TTC549 (cell line): ENCODE measurements around the gene HSFX3.
"Not testable (repeated sequence)": the region's sequence is repeated elsewhere in the genome, so short reads cannot be mapped to it uniquely, and the experiment has no call there.

Experiments used
- FAIRE-seq: peaks from 2 replicates; lab custom pipeline; 2012; peaks lifted over from hg19 to GRCh38; lab: Jason Lieb, UNC

Gene HSFX3

DNA sequence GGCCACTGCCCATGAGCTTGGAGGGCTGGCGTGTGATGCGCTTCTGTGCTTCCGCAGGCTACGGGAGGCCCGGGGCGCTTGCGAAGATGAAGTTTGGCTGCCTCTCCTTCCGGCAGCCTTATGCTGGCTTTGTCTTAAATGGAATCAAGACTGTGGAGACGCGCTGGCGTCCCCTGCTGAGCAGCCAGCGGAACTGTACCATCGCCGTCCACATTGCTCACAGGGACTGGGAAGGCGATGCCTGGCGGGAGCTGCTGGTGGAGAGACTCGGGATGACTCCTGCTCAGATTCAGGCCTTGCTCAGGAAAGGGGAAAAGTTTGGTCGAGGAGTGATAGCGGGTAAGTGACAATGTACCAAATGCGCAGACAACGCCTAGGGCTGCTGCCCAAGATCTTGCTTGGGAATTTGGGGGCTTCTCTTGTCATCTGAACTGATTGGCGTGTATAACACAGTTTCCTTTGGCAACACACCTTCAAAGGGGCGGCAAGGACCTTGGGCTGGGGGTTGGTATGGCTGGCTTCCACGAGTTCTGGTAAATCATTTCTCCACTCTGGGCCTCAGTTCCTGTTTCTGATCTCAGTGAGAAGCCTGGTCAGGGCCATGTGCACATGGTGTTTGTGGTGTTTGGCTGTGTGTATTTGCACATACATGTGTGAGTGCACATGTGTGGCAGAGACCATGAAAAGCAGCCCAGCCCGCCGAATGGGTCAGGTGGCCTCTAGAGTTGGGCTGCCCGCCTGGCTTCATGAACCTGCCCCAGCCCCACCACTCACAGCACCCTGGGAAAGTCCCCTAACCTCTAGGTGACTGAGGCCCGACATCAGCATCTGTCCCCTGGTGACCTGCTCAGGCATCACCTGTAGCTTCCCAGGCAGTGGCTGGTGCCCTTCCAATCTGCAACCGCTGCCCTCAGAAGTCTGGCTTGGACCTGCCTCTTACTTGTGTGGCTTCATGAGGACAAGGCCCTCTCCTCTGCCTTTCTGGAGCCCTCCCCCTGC is 3.9 kb downstream of the HSFX3 start:
- FAIRE-seq = not testable (repeated sequence)

DNA sequence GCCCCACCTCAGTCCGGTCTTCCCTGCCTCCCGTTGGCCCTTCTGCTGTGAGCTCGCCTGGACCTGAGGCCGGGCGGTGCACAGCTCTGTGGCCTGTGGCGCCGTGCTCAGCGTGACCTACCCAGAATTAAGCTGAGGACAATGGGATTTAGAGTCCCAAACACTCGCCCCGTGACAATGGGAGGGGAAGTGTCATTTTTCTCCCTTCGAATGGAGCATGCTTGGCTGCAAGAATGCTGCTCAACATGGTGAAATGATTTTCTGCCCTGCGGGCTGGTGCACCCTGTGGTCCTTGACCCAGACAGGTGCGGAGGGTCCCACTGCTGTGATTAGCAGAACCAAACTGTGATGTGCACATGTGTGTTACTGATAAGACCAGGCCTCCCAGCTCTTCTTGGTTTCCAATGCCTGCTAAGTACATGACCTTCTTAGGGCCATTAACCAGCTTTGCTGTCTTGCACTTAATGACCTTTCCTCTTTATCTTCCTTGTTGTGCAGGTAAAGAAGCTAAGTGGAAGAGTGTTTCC is 8.1 kb downstream of the HSFX3 start:
- no peak for FAIRE-seq

DNA sequence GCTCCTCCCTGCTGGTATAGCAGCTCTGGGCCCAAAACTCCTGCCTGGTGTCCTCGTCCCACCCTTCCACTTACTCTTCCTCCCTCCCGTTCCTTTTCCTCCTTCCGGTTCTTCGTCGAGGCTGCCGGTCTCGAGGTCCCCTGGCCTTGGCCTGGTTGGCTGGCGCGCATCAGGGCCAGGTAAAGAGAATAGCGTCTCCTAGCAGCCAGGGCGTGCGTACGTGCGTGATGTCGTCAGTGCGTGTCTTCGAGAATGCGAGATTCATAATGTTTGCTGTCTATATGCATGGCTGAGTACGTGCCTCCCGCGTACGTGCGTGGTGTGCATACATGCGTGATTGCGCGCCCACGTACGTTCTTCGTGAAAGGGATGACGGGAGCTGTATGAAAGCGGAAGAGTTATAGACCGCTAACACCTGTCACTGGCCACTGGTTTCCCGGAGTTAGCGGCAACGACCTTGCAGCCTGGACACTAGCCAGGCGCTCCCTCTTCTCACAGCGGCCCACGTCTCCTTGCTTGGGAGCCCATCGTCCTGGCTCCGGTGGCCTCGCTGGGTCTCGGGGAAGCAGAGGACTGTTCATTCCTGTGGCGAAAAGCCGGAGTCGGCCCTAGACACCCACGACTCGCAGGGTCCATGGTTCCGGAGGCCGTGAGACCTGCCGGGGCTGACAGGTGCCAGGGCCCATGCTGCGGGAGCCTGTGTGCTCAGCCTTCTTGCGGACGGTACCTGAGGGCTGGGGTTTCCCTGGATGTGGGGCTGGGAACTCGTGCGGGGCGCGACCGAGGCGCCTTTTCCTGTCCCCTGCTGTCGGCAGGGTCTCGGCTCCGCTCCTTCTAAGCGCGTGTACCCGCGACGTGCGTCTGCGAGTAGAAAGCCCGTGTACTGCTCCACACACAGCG is 8.9 kb downstream of the HSFX3 start, which contains the start of gene EOLA1:
EOLA1 (plus strand) TSS at position 392 of the 900 bp plus-strand sequence. CDS start 4,619 bp downstream, outside the sequence.
- FAIRE-seq = no peak

DNA sequence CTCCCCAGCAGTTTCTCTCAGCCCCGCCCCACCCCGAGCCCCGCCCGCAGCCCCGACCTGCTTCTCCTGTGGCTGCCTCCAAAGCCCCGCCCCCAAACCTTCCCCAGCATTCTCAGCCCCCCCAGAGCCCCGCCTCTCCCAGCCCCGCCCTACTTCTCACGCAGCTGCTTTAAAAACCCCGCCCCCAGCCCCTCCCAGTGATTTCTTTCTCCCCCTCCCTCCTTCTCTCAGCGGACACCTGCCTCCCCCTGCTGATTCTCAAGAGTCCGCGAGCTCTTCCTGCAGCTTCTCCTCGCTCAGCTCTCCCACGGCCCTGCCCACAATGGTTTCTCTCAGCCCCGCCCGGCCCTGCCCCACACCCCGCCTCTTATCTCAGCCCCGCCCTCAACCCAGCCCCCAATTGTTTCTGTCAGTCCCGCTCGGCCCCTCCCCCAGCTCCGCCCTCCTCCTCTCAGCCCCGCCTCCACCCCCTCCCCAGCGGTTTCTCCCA is 9.5 kb downstream of the HSFX3 start:
- FAIRE-seq = no peak

DNA sequence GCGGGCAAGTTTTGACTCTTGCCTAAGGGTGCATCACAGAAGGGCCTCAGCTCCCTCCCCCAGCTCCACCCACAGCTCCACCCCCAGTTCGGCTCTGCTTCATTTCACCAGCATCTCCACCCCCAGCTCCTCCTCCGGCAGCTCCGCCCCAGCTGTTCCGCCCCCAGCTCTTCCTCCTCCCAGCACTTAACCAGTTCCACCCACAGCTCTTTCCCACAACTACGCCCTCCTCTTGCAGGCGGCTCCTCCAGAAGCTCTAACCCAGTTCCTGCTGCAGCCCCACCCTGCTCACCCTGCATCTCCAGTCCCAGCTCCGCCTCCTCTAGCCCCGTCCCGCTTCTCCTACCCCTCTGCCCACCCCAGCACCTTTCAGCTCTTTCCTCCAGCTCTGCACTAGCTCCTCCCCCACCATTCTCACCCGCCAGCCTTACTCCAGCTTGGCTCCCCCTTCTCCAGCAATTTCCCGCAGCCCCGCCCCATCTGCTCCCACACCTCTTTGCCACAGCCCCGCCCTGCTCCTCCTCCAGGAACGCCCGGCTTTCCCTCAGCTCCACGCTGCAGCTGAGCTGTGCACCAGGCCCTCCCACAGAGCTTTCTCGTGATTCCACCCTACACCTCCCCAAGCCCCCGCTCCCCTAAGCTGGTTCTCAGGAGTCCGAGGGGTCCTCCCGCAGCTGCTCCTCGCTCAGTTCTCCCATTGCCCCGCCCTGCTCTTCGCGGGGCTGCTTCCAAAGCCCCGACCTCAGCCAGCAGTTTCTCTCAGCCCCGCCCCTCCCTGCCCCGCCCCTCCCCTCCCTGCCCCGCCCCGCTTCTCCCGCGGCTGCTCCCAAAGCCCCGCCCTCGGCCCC is 10.2 kb downstream of the HSFX3 start:
- no peak for FAIRE-seq

DNA sequence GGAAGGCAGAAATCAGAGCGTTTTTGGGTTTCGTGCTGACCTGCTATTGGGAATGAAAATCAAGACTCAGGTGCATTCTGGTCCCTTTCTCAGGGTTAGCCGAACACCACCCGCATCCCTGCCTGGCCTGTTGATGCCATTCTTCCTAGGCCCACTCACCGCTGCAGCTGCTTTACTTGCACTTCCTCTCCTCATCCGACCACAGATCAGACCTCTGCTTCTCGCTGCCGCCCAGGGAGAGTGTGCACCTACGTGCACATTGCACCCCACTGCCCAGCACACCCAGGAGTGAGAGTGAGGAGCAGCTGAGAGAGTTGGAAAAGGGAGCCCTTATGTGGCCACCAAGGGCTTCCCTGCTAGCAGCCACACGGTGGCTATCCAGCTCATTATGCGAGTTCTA is 12.2 kb downstream of the HSFX3 start:
- FAIRE-seq = not testable (repeated sequence)

DNA sequence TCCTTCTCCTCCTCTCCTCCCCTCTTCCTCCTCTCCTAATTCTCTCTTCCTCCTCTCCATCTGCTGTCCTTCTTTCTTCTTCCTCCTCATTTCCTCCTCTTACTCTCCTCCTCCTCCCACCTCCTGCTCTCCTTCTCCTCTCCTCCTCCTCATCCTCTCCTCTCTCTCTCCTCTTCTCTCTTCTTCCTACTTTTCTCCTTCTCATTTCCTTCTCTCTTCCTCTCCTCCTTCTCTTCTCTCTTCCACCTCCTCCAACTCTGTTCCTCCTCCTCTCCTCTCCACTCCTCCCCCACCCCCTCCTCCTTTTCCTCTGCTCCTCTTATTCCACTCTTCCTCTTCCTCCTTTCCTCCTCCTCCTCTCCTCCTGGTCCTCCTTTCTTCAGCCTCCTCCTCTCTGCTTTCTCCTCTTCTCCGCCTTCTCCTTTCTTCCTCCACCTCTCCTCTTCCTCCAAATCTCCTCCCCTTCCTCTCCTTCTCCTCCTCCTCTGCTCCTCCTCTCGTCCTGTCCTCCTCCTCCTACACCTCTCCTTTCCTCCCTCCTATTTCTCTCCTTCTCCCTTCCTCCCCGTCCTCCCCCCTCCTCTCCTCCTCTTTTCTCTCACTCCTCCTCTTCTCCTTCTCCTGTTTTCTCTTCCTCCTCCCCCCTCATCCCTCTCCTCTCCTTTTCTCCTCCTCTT is 14.7 kb downstream of the HSFX3 start:
- FAIRE-seq = not testable (repeated sequence)

DNA sequence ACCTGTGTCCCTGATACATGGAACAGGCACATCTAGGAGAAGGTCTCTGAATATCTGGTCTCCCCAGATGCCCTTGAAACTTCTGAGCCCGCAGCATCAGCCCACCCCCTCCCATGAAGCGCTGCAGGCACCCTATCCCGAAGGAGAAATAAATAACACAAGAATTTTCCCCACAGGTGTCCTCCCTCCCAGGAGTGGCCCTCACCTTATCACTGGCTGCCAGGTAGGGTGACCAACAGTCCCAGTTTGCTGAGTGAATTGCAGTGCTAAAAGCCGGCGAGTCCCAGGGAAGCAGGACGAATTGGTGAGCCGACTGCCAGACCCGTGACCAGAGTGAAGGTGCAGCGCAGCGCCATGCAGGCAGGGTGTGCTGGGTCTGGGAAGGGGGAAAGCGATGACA is 15.7 kb downstream of the HSFX3 start:
- FAIRE-seq = not testable (repeated sequence)

DNA sequence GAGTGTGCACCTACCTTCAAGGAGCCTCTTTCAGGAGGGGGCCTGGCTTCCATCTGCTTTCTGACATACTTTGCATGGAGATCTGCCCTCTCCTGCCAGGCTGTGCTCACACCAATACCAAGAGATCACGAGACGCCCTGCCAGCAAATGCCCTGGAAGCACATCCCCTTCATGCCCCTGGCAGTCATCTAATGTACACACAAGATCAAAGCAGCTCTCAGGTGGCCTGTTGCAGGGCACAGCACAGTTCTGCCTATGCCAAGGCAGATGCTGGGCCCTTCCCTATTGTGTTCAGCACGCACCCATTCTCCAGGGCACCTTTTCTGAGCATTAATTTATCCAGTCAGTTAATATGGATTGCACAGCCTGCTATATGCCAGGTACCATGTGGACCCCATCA is 16.9 kb downstream of the HSFX3 start:
- FAIRE-seq = not testable (repeated sequence)

DNA sequence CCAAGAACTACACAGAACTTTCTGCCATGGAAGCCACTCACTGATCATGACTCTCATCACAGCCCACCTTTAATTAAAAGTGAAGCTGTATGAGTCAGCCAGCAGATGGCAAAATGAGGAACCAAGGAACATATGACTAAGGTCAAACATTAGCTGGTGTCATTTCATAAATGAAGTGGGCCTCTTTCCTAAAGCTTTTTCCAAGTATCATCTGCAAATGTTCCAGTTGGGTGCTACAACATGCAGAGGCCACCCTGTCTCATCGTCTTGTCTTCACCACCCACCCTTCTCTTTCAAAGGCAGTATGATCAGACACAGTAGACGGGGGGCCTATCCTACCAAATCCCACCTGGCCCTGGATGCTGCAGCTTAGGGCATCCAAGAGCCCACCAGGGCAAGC is 18.1 kb downstream of the HSFX3 start:
- no peak for FAIRE-seq

DNA sequence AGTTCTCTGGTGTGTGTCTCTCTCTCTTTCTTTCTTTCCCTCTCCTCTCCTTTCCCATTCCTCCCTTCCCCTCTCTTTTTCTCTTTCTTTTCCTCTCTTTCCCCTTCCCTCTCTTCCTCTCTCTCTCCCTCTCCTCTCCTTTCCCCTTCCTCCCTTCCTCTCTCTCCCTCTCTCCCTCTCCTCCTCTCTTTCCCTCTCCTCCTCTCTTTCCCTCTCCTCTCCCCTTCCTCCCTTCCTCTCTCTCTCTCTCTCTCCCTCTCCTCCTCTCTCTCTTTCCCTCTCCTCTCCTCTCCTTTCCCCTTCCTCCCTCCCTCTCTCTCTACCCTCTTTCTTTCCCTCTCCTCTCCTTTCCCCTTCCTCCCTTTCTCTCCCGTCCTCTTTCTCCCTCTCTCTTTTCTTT is 21.3 kb downstream of the HSFX3 start:
- FAIRE-seq = no peak

DNA sequence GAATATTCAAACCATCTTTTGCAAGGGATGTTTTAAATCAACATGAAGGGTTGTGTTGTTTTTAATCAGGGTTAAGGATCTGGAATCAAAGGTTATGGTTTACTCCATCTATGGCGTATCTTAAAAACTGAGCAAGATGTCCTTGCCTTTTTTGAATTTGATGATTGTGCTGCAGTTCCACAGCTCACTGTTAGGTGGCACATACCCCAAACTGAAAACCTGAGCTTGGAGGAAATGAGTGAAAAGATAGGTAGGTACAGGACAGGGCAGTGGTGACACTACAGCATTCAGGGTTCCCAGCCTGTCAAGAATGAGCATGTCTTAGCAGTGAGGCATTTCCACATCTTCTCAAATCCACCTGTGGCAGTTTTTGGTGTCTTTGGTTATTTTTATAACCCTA is 22.0 kb downstream of the HSFX3 start:
- no peak for FAIRE-seq

DNA sequence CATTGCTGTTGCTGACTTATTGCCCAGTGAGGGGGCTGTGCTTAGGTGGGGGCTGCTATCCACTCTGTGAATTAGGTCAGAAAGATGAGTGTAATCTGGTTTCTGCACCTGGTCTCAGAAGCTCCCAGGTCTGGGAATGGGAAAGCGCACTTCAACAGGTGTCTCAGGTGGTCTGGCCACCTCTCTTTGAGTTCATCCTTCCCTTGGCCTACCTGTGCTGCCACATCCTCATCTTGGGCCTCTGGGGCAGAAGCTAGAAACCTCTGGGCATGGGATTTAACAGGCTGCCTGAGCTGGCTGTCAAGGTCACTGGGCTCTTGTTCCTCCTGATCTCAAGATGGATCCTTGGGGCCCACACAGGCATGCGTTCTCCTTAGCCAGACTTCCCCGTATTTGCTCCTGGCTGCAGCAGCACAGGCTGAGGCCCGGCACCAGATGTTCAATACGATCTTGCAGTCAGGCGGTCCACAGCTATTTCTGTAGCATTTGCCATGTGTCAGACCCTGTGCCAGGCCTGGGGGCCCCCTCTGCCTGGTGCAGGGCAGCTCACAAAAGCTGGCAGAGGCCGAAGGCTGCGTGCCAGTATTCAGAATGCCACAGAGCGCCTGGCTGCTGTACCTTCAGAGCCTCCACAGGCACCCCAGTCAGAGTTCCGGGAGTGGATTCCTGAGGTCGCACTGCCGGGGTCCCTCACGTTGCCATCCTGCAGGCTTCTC is 23.2 kb downstream of the HSFX3 start:
- FAIRE-seq = not testable (repeated sequence)

DNA sequence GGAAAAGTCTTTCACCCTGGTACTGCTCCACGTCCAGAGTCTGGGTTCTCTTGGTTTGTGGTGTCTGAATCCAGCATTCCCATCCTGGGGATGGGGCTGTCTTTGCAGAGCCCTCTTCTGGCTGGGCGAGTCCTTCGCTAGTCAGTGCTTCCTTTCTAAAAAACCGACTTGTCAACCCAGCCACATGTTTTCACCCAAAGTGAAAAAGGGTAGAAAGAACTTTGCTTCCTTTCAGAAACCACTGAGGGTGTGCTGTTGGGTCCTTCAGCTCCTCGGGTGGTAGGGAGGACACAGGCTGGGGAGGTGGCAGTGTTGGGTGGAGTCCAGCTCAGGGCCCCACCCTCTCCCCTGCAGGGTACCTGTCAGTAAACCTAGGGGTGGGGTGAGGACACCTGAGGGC is 23.8 kb downstream of the HSFX3 start:
- FAIRE-seq = not testable (repeated sequence)

DNA sequence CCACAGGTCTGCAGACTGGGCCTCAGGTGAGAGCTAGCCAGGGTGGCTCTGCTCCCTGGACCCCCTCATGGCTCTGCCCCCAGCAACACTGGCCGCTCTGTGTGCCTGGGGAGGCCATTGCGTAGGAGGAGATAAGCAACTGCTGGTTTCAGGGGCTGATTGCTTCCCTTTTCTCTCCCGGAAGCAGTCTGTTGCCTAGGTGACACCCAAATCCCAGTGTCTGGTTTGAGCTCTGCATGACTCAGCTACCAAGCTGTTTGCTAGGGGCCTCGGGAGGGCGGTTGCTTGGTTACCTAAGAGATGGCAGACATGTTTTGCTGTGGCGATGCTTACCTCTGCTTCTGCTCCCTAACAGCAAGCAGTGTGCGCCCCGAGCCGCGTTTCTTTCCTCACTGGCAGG is 24.3 kb downstream of the HSFX3 start:
- FAIRE-seq = not testable (repeated sequence)

DNA sequence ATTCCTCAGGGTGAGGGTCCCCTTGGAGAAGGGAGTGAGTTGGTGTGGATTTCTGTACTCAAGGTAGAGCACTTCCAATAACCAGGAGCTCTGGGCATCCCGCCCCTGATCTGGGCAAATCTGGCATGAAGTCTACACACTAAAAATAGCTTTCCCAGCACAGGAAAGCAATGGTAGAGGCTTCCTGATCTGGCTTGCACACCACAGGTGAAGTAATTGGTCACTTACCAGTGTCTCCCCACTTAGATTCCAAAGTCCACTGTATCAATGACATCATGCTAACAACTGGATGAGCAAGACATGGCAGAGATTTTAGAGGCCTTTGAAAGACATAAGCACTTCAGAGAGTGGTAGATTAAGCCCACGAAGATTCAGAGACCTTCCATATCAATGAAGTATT is 26.8 kb downstream of the HSFX3 start:
- no peak for FAIRE-seq

DNA sequence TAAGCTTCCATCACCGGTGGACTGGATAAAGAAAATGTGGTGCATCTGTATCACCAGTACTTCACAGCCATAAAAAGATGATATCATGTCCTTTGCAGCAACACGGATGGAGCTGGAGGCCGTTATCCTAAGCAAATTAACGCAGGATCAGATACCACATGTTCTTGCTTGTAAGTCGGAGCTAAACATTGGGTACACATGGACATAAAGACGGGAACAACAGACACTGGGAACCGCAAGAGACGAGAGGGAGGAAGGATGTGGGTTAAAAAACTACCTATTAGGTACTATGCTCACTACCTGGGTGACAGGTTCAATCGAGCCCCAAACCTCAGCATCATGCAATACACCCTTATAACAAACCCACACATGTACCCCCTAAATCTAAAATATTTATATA is 28.3 kb downstream of the HSFX3 start:
- no peak for FAIRE-seq

DNA sequence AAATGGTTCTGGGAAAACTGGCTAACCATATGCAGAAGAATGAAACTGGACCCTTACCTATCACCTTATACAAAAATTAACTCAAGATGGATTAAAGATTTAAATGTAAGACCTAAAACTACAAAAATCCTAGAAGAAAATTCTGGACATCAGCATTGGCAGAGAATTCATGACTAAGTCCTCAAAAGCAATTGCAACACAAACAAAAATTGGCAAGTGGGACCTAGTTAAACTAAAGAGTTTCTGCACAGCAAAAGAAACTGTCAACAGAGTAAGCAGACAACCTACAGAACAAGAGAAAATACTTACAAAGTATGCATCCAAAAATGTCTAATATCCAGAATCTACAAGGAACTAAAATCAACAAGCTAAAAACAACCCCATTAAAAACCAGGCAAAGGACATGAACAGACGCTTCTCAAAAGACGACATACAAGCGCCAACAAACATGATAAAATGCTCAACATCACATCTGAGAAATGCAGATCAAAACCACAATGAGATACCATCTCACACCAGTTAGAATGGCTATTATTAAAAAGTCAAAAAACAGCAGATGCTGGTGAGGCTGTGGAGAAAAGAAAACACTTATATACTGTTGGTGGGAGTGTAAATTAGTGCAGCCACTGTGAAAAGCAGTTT is 29.0 kb downstream of the HSFX3 start:
- not testable (repeated sequence) for FAIRE-seq

DNA sequence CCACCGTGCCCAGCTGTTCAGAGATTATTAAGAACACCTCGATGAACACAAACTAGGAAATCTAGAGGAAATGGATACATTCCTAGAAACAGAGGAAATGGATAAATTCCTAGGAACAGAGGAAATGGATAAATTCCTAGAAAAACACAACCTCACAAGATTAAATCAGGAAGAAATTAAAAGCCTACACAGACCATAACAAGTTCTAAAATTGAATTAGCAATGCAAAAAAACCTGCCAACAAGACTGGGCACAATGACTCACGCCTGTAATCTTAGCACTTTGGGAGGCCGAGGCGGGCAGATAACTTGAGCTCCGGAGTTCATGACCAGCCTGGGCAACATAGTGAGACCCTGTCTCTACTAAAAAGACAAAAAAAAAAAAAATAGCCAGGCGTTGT is 31.5 kb downstream of the HSFX3 start:
- no peak for FAIRE-seq

DNA sequence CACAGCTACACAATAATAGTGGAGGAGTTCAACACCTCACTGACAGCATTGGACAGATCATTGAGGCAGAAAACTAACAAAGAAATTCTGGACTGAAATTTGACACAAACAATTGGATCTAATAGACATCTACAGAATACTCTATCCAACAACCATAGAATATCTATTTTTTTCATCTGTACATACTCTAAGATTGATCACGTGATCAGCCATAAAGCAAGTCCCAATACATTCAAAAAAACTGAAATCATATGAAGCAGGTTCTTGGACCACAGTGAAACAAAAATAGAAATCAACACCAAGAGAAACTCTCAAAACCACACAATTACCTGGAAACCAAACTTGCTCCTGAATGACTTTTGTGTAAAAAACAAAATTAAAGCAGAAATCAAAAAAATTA is 32.4 kb downstream of the HSFX3 start:
- no peak for FAIRE-seq
